Ramos (cell line): ENCODE data around the gene GNAI1.

ENCODE experiments used
- in situ Hi-C: fragments of 300-500 bp; cut with MboI; formaldehyde crosslinking; loops from one replicate; pipeline ENCODE4 v1.14.3; 2022; ENCODE audit warnings: low sequenced_read_pairs; ENCODE audit not compliant: unreplicated experiment

Gene GNAI1

DNA sequence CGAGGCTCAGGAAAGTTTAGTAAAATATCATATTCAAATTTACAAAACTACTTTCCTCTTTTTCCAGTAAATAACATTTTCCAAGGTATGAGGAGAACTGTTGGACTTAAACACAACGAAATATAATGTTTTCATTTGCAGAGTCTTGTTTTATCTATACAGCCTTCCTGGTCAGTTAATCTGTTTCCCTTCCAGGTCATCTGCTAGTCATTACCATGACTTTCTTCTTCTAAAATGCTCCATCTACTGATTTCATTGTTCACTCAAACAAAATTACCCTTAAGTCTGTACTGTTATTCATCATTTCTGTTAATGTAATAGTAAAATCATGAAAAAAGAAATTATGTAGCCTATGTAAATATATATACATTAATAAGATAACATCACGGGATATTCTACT lies 69.8 kb downstream of the GNAI1 start:
- in situ Hi-C loops, result no loop called here

DNA sequence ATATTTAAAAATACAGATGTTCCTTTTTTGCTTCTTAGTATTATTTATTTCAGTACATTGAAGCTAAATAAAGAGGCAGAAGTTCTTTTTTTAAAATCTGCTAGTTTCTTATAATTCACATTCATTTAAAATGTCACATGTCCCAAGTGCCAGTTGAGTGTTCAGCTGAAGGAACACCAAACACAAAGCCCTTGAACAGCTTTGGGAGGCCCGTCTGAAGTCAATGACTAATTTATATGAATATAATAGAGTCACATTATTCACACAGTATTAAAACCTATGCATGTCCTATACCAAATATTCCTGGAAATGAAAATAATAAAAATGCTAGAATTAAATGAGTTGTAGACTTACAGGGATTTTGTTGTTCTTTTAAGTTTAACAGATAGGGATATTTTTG lies 70.3 kb downstream of the GNAI1 start:
- in situ Hi-C loops, result no loop called here

DNA sequence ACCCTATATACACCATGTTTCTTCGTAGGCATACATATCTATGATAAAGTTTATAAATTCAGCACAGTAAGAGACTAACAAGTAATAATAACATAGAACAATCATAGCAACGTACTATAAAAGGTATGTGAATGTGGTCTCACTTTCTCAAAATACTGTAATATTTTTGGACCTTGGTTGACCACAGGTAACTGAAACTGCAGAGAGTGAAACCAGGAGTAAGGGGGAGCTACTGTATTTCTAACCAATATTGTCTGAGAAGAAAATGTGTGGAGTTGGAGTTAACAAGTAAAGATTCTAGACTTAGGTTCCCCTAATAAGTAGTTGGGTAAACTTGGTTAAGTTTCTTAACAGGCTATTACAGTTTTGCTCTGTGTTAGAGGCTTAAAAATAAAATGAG lies 72.1 kb downstream of the GNAI1 start:
- in situ Hi-C loops, result no loop called here

DNA sequence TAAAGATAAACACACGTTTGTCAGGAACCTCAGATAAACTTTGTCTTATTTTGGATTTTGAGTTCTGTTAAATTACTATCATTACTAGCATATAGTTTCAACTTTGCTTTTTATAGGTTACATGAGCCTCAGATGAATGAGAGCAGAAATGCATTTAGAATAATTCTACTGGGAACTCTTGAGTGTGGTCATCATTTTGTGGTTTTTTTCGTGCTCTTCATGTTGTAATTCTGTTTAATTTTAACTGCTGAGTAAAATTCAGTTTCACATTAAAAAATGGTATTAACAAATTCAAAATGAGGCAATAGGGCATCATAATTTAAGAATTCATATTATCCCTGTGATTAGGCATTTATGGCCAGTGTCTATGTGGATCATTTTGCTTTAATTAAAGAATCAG lies 72.9 kb downstream of the GNAI1 start:
- in situ Hi-C loops, result no loop called here

DNA sequence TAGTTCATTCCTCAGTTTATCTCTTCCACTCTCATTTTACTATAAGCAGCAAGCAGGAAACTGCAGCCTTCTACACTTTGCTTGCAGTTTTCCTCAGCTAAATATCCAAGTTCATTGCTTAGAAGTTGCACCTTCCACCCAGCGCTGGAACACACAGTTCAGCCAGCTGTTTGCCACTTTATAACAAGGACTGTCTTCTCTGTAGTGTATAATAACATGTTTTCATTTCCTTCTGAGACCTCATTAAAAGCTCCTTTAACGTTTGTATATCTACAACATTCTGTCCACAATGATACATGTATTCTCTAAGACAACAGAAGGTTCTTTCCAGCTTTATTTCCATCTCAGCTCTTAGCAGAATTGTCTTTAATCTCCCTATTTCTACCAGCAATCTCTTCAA lies 74.1 kb downstream of the GNAI1 start:
- in situ Hi-C loops, result no loop called here

DNA sequence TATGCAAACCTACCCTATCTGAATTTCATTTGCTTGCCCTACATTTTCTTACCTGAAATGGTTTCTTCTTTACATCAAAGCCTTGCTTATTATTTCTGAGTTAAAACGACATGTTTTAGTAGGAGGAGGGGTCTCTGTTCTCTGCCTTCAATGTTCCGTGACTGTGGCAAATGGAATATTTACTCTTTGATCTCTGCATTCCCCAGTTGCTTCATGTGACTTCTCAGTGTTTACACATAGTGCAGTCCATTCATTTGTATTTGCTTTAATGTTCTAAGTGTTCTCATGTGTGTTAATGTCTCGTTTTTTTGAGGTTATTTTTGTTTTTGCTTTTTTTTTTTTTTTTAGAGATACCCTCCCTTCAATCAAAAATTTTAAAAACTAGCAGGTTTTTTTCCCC lies 75.8 kb downstream of the GNAI1 start:
- in situ Hi-C loops, result no loop called here

DNA sequence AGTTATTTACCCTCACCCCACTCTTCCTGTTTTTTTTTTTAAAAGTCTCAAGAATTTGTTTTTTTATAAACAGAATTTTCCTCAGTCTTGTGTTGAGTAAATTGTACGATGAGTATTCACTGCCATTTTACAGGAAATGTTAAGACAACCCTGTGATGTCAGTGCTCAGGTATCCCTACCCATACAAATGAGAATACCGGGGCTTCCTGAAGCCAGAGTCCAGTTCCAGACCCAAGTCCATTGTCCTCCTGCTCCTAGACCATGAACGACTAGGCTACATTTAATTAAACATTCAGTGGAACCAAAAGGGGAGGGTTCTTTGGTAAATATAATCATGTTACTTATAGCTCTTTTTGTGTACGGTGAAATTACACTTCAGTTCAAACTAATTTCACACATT lies 79.2 kb downstream of the GNAI1 start:
- in situ Hi-C loops, result no loop called here

DNA sequence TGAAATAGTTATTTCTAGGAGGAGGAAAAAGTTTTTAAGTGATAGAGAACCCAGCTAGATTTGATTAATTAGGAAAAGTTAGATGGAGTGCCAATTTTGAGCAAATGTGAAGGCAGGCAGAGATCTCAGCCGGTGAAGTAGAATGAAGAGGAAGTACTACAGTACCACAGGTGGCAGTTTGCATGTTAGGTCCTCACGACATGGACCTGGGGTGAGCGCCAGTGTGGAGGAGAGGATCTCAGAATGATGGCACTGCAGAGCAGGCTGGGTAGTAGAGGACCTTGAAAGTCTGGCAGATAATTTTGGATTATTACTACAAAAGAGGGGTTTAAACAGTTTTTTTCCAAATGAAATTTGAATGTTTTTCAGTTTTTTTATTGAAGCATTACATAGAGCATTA lies 81.1 kb downstream of the GNAI1 start:
- in situ Hi-C loops, result no loop called here

DNA sequence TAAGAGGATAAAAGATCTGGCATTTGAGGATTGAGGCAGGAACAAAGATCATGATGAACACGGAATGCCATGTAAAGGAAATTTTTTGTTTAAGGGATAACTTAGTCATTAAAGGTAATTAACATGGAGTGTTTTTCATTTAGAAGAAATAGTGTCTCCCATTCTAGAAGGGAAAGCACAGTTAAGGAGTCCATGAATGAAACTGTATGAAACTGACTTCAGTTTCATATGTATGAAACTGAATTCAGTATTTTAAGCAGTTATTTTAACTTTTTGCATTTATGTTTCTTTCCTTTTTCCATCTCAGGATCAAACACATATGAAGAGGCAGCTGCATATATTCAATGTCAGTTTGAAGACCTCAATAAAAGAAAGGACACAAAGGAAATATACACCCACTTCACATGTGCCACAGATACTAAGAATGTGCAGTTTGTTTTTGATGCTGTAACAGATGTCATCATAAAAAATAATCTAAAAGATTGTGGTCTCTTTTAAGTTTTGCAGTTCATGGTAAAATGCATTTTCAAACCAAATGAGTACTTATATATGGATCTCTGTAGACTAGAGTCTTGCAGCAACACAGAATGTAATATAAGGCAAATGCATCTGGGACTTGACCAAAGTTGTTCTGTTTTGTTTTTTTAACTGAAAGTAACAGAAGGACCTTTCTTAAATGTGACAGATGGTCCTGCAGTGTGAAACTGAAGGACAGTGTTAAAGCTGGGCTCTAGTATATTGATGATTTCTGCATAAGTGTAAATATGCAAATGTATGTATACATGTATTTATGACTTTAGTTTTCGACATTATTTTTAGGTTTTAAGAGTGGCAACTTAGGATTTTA lies 82.6 kb downstream of the GNAI1 start:
- in situ Hi-C loops, result no loop called here

DNA sequence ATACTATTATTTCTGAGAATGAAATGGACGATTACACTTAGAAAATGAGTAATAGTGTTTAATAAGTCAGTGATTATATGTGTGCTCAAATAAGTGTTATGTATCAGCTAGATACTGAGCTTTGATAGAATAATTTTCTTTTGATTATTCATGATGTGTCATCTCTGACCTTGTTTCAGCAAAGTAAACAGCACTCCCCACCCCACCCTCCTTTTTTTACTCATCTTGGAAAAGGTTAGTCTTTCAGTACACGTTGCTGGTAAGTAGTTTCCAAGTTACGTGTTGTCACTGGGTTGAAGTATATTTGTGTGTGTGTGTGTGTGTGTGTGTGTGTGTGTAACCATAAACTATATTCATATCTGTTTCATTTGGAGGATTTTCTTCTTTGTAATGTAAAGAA lies 84.1 kb downstream of the GNAI1 start:
- in situ Hi-C loops, result no loop called here

DNA sequence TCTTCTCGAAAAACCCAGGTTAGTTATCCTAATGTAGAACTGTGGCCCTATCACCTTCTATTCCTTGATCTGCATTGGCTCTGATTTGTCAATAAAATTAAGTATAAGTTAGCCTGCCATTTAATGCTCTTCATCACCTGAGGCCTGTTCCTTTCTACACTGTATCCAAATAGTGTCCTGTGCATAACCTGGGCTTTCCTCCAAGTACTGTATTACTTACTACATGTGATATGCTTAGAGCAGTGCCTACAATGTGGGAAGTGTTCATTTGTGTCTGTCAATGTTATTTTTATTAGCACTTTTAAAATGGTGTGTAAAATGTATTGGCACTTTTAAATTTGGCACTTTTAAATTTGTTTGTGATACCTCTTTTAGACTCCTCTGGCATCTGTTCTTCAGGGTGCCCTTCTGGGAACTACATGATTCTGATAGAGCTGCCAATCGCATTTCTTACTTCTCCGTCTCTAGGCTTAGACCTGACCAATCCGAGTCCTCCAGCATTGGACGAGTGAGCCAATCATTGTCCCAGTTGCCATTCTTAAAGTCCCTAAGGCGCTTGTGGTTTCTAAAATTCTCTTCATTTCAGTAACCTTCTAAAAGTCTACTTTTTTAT lies 85.5 kb downstream of the GNAI1 start:
- in situ Hi-C loops, result no loop called here

DNA sequence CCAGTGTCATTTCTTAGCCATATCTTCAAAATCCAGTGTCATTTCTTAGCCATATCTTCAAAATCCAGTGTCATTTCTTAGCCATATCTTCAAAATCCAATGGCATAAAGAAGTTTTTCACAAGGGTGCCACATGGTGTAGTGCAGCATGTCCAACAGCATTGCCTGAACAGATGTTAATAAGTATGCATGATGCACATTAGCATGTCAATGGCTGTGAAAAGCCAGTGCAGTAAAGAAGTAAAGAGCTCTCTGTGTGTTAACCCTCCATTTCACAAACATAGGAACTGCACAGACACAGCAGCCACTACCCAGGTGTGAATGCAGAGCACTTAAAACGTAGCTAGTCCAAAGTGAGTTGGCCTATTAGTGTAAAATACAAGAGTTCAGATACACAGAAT lies 89.8 kb downstream of the GNAI1 start:
- in situ Hi-C loops, result no loop called here

DNA sequence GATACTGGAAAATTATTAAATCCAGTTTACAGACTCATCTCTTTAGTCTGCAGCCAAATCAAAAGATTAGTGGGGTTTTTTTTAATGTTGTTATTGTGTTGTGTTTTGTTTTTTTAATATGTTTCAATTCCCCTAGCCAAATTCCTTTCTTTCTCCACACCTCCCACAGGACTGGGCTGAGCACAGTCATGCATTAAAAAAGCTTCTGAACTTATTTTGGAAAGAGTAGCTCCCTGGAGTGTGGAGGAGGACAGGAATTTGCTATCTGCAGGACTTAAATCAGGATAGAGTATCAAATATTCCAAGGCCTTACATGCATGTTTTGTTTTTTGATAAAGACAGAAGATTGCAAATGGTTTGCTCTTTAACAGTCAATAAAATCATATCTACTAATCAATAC lies 90.7 kb downstream of the GNAI1 start:
- in situ Hi-C loops, result no loop called here

DNA sequence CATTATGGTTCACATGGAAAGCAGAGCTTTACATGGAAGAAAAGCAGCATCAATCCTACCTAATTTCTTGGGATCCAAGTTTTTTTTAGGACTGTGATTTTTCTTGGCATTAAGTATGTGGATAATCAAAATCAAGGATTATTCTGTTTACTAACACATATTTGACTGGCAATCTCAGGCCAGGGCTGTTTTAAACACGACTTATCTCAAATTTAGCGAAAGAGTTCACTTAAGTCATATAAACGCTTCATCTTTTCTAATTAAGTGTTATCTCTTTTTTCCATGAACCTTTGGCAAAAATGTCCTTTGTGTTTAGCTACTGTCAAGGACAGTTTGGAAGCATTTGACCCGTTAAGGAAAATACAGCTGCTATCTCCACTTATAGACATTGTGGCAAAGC lies 92.0 kb downstream of the GNAI1 start:
- in situ Hi-C loops, result no loop called here

DNA sequence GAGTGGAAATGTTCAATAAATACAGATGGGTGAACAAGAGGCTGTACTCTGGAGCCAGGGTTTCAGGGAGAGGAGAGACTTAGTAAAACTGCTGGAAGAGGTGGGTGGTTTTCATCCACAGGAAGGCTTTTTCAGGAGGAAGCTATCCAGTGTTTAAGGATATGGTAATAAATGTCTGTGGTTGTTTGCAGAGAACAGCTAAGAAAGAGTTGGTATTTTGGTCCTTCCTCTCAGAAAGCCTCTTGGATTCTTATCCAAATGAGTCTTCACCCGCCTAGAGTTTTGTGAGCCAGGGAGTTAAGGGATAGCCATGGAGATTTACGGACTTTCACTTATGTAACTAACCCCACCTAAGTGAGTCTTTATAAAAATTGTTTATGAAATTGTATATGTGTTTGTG lies 95.7 kb downstream of the GNAI1 start:
- in situ Hi-C loops, result no loop called here

DNA sequence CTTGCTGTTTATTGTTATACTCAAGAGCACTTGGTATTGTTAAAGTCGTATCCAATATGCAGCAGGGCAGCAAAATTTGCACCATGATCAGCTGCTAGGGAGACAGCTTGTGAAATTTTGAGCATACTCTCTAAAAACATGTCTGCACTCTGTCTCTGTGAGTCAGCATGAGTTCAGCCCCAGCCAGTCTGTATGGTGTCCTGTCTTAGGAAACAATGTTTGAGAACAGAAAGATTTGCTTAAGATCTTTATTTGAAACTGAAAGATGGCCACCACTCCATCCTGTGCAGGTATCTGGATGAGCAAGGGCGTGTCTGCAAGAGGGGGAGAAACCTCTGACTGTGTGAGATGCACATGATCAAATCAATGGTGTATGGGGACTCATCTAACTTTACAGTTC lies 97.1 kb downstream of the GNAI1 start:
- in situ Hi-C loops, result no loop called here

DNA sequence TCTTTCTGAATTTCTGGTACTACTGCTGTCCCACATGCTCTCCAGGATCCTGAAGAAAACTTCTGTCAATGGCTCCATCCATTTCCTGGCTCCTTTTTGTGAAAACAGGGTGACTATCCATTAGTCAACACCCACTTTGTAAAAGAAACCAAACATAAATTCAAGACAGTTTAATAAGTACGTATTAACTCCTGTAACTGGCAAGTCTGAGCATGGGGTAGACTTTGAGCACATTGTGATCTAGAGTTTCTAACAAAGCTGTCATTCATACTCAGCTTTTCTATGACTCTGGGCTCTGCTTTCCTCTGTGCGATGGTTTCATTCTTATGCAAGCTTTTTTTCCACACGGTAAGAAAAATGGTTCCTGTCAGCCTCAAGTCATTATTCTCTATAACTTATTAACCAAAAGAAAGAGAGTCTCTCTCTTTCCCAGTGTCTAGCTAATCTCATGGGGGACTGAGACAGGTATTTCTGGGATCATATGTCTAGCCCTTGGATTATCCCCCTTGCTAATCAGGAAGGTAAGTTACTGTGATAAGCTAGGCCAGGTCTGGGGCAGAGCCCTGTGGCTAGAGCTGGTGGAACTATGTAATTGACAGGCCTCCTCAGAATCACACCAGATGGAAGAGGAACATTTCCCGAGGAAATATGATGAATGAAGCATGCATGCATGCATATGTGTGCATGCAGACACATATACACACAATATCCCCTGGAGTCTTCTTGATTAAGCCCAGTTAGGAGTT lies 98.5 kb downstream of the GNAI1 start:
- in situ Hi-C loops, result no loop called here

DNA sequence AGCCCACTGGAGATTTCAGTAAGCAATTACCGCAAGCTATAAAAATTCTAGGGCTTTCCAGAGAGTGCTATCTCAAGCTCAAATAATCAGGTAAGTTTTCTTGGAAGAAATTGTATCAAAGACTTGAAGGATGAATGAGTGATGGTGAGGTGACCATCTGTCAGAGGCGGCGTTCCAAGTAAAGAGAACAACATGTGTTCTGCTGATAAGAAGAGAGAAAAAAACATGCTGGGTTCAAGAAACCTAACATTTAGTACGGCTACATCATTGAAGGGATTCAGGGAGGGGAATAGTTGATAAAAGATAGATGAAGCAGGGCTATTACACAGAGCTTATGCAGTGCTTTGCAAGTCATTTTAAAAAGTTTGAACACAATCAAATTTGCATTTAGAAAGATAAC lies 100.7 kb downstream of the GNAI1 start:
- in situ Hi-C loops, result no loop called here

DNA sequence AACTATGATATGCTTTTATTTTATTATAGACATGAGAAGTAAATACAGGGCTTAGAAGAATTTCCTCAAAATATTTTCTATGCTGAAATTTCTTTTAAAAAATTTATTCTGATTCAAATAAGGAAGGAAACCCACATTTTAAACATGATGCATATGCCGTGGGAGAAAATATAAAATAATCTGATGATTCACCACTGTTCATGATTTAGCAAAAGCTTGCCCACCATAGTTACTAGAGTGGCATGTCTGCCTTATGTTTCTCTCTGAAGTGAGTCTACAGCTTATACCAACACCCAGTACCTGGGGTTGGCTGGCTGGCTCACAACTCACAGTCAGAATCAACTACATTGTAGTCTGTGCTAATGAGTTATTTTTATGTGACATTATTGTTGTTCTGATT lies 102.0 kb downstream of the GNAI1 start:
- in situ Hi-C loops, result no loop called here

DNA sequence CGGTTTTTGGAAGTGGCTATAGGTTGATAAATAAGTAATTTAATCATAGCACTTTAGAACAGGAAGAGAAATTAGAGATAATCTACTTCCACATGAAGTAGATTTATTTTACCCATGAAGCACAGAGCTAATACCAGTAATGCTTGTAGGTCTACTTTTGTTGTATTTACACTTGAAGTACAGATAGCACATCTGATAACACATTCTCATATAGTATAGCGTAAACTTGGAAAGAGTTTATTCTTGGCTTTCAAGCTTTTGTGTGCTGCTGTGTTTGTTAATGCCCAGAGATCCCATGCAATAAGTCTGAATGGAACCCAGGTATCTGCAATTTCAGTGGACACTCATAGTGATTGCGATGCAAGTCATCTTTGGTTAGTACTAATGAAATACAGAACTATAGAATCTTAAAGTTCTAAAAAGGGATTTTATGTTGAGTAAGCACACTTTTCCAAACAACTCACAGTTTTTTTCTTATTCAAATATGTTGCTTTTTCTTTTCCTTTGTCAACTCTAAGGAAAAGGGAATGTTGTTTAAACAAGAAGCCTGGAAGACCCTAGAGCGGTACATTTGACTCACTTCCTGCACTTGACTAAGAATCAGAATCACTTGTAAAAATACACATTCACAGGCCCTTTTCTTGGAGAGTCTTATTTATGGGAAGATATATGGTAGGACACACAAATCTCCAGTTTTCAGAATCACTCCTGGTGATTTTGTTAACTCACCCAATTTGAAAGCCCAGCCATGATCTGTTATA lies 105.8 kb downstream of the GNAI1 start:
- in situ Hi-C loops, result no loop called here

DNA sequence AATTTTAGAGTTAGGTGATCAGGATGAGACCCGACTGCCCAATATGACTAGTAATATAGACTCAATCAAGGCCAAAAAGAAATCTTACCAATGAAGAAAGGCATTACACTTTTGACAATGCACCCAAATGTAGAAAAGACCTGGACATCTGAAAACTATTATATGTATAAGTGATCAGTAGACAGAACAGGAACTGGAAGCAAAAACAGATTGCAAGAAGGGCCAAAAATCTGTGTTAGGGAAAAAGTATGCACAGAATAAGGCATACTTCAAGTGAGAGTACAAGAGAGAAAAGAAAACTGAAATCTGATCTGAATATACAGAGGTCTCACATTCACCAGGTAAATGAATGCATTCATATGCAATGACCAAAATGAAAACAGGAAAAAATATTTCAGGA lies 107.0 kb downstream of the GNAI1 start:
- in situ Hi-C loops, result no loop called here
